DND-41 (cell line): ENCODE data around the gene TACR1.

Experiments
- ATAC-seq: fragments of 200-7000 bp; cut with Tn5 transposase; 3 replicates; pipeline ENCODE4 v1.9.1; 2021; ENCODE audit warnings: low read depth; ENCODE audit not compliant: insufficient read depth
- DNase-seq: peaks from one replicate; pipeline ENCODE4 v3.0.0-alpha.2; 2020
- H2AFZ ChIP-seq: 2 replicates; pipeline ENCODE4 v1.6.0; 2012; ENCODE audit warnings: low read depth, low read length
- H3K27ac ChIP-seq: 2 replicates; pipeline ENCODE4 v1.5.1; 2012; ENCODE audit warnings: low read length, inconsistent platforms
- H3K27me3 ChIP-seq: fragments of 200-600 bp; sonication (generic); 2 replicates; pipeline ENCODE4 v1.6.0; 2012; ENCODE audit warnings: low read length, mild to moderate bottlenecking, inconsistent platforms; ENCODE audit not compliant: insufficient read depth, poor library complexity
- H3K36me3 ChIP-seq: 2 replicates; pipeline ENCODE4 v1.5.1; 2012; ENCODE audit warnings: low read length, inconsistent platforms; ENCODE audit not compliant: insufficient read depth
- H3K4me1 ChIP-seq: 2 replicates; pipeline ENCODE4 v1.5.1; 2012; ENCODE audit warnings: mild to moderate bottlenecking, low read length; ENCODE audit not compliant: insufficient read depth
- H3K4me2 ChIP-seq: 2 replicates; pipeline ENCODE4 v1.6.0; 2012; ENCODE audit warnings: mild to moderate bottlenecking, moderate library complexity, low read length, inconsistent platforms; ENCODE audit not compliant: insufficient read depth
- H3K4me3 ChIP-seq, 2 experiments: fragments of 200-600 bp in 1 of 2; shearing (Covaris generic) in 1 of 2; 2 replicates each; pipeline ENCODE4 v1.5.1; 2012 to 2016; ENCODE audit warnings: inconsistent platforms in 2 of 2, low read length in 2 of 2, mild to moderate bottlenecking in 2 of 2, low read depth in 1 of 2, moderate library complexity in 1 of 2
- H3K79me2 ChIP-seq: 2 replicates; pipeline ENCODE4 v1.6.0; 2012; ENCODE audit warnings: low read length, inconsistent platforms; ENCODE audit not compliant: insufficient read depth
- H3K9ac ChIP-seq: 2 replicates; pipeline ENCODE4 v1.6.0; 2012; ENCODE audit warnings: low read depth, mild to moderate bottlenecking, inconsistent platforms, low read length, moderate library complexity
- H3K9me3 ChIP-seq: 2 replicates; pipeline ENCODE4 v1.5.1; 2012; ENCODE audit warnings: low read length, moderate library complexity, mild to moderate bottlenecking, inconsistent platforms; ENCODE audit not compliant: insufficient read depth, severe bottlenecking
- H4K20me1 ChIP-seq: 2 replicates; pipeline ENCODE4 v1.6.0; 2012; ENCODE audit warnings: low read length; ENCODE audit not compliant: insufficient read depth
- EZH2 ChIP-seq: IDR thresholded peaks from 3 replicates; pipeline ENCODE4 v1.6.1; 2012; ENCODE audit warnings: borderline replicate concordance, low read depth, mild to moderate bottlenecking, moderate library complexity, low read length, inconsistent platforms; ENCODE audit not compliant: severe bottlenecking
- TF ChIP-seq, protein P1 (sequence below): IDR thresholded peaks from 2 replicates; pipeline ENCODE4 v1.5.1; 2012; ENCODE audit warnings: borderline replicate concordance, low read length, moderate library complexity, mild to moderate bottlenecking; ENCODE audit not compliant: poor library complexity, severe bottlenecking; ENCODE audit errors: extremely low read depth

TACR1 gene

GRCh38 chr2:75031171-75031570 lies 168.1 kb downstream of the TACR1 start:
- Histone ChIP-seq H3K9ac (no peak overlapping the region), H4K20me1 (no peaks in the 10 kb centered on the region), H3K4me2 (no peak overlapping the region), H3K27ac (no peak overlapping the region), H2AFZ (no peak overlapping the region), H3K79me2 (no peaks in the 10 kb centered on the region), H3K36me3 (no peaks in the 10 kb centered on the region), H3K4me3 (no peak overlapping the region), H3K27me3 (no peaks in the 10 kb centered on the region), H3K4me1 (peaks cover 9% of the 10 kb centered on the region), H3K9me3 (no peaks in the 10 kb centered on the region)
- DNase-seq, result no peak
- no peak for TF ChIP-seq EZH2
- TF ChIP-seq, protein P1, sequence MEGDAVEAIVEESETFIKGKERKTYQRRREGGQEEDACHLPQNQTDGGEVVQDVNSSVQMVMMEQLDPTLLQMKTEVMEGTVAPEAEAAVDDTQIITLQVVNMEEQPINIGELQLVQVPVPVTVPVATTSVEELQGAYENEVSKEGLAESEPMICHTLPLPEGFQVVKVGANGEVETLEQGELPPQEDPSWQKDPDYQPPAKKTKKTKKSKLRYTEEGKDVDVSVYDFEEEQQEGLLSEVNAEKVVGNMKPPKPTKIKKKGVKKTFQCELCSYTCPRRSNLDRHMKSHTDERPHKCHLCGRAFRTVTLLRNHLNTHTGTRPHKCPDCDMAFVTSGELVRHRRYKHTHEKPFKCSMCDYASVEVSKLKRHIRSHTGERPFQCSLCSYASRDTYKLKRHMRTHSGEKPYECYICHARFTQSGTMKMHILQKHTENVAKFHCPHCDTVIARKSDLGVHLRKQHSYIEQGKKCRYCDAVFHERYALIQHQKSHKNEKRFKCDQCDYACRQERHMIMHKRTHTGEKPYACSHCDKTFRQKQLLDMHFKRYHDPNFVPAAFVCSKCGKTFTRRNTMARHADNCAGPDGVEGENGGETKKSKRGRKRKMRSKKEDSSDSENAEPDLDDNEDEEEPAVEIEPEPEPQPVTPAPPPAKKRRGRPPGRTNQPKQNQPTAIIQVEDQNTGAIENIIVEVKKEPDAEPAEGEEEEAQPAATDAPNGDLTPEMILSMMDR, result no peak
- ATAC-seq, result no peak

DNA sequence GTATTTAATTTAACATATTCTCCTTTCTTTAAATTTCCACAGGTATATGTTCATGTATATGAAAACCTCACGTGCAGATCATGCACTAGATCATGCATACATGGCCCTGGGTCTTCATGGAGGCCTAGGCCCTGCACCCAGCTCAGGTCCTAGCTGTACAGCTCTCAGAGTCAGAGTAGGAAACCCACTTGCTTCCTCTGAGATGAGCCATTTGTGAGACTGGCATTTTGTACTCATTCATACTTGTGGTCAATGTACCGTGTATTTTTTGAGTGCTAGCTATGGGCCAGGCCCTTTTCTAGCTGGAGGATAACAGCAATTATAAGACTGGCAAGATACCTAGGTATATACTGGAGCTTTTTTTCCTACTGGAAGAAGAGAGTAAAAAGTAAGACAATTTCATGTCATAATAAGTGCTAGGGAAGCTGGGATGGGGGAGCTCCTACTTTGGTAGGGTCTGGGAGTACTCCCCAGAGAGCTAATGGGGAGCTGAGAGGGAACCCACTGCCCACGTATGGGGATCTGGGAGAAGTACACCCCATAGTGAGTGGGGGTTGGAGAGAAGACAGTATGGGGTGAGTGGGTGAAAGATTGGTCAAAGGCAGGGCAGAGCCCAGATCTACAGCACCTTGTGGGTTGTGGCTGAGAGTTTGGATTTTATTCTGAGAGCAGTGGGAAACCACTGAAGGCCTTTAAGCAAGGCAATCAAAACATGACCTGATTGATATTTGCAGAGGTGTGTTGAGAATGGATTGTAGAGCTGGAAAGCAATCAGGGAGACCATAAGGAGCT lies 168.9 kb downstream of the TACR1 start:
- no peaks in the 10 kb centered on the region for H4K20me1 ChIP-seq
- TF ChIP-seq, protein P1, result no peak
- no peak for TF ChIP-seq EZH2
- no peak overlapping the region for H3K9ac ChIP-seq
- H3K79me2 ChIP-seq, result no peaks in the 10 kb centered on the region
- H3K4me1 ChIP-seq, result peaks cover 9% of the 10 kb centered on the region
- H3K4me3 ChIP-seq, result no peak overlapping the region
- H2AFZ ChIP-seq, result no peak overlapping the region
- H3K27me3 ChIP-seq, result no peaks in the 10 kb centered on the region
- ATAC-seq (no peak), DNase-seq (no peak)
- H3K9me3 ChIP-seq, result no peaks in the 10 kb centered on the region
- no peak overlapping the region for H3K27ac ChIP-seq
- H3K4me2 ChIP-seq, result no peak overlapping the region
- no peaks in the 10 kb centered on the region for H3K36me3 ChIP-seq

DNA sequence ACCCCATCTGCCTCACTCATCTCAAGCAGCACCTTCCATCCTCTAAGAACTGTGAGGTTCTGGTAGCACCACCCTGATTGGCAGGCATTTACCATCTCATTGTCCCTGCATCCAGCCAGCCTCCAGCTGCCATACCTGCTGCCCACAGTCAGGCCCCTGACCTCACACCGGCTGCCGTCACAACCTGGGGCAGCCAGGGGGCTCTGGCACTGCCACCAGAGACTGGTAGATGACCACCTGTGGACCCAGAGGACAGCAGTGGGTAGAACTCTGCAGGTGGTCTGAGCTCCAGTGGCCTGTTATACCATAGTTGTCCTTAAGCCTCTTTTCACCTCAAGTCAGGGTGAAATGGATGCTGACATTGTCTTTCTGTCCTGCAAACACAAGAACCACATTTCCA lies 171.4 kb downstream of the TACR1 start:
- Histone ChIP-seq H3K36me3 (no peaks in the 10 kb centered on the region), H4K20me1 (no peaks in the 10 kb centered on the region), H3K4me3 (no peak overlapping the region), H2AFZ (no peak overlapping the region), H3K79me2 (no peaks in the 10 kb centered on the region), H3K27ac (no peak overlapping the region), H3K4me1 (peaks cover 9% of the 10 kb centered on the region), H3K9me3 (no peaks in the 10 kb centered on the region), H3K9ac (no peak overlapping the region), H3K27me3 (no peaks in the 10 kb centered on the region), H3K4me2 (no peak overlapping the region)
- TF ChIP-seq, protein P1, result no peak
- TF ChIP-seq EZH2, result no peak
- no peak for DNase-seq
- no peak for ATAC-seq
